Activated naive CD8-positive, alpha-beta T cell treated with anti-CD3 and anti-CD28 coated beads, Interleukin-2, amount 10 ng/mL, durations not matched to agents 7 days and 5 days (primary cell): ENCODE data around the gene FBN1. TPM values are rescaled to one million over a fixed set of nuclear protein-coding genes. Genes with fewer than 3 reads are reported as not detected.

ENCODE experiments used
- ATAC-seq: fragments of 150-1000 bp; cut with Tn5 transposase; one replicate; pipeline ENCODE4 v1.10.0; 2021; ENCODE audit warnings: low read depth, moderate library complexity
- POLR2A ChIA-PET: fragments of 350-600 bp; sonication (Branson Sonifier 250); formaldehyde crosslinking; loops from one replicate; lab custom pipeline; 2021; ENCODE audit warnings: antibody characterized with exemption; lab: Charles Lee
- DNase-seq: peaks from one replicate; pipeline ENCODE4 v3.0.0; 2021
- H3K27ac Mint-ChIP-seq: one replicate; pipeline ENCODE4 v1.8.0; 2022; ENCODE audit warnings: mild to moderate bottlenecking, mixed read lengths
- H3K27me3 Mint-ChIP-seq: one replicate; pipeline ENCODE4 v1.8.0; 2022; ENCODE audit warnings: mild to moderate bottlenecking, moderate library complexity, mixed read lengths
- H3K36me3 Mint-ChIP-seq: one replicate; pipeline ENCODE4 v1.8.0; 2021; ENCODE audit warnings: mild to moderate bottlenecking, mixed read lengths
- H3K4me1 Mint-ChIP-seq: one replicate; pipeline ENCODE4 v1.8.0; 2021; ENCODE audit warnings: mixed read lengths
- H3K4me3 Mint-ChIP-seq: one replicate; pipeline ENCODE4 v1.8.0; 2022; ENCODE audit warnings: mild to moderate bottlenecking, moderate library complexity, mixed read lengths
- H3K9me3 Mint-ChIP-seq: one replicate; pipeline ENCODE4 v1.8.0; 2021; ENCODE audit warnings: mixed read lengths
- total RNA-seq, 2 experiments: library from RNA; stranded (reverse); gene quantifications; one replicate each; pipeline ENCODE4 v1.2.3, GENCODE V29; 2021

FBN1 gene
- total RNA-seq, 2 experiments from 2014 or later, result 0.43 to 0.75 TPM

DNA sequence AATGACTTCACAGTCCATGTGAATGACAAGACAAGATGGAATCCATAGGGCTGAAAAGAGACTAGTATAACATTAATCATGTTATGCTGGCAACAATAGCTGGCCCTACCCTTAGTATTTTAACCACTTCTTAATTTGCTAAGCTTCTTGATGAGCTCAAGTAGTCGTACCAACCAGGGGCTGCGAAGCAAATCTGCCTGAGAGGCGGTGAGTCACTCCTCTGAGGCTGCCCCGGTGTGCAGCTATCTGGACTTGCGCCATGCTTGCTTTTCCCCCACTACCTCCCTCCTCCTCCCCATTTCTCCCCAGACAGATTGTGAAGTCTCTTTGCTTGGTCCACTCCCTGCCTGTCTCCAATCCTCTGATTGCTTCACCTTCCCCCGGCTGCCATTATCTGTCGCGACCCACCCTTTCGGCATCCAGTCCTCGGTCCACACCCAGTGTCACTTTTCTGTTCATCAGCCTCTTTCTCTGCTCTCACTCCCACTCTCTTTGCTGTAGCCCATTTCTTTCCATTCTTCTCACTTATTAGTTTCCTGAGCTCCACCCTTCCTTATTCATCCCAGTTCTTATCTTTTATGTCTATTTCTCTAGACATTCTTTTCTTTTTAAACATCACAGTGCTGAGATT is 271.6 kb downstream of the FBN1 start:
- H3K4me1 Mint-ChIP-seq, result no peaks in the 10 kb centered on the region
- POLR2A ChIA-PET, result no interaction called here
- H3K27me3 Mint-ChIP-seq, result peaks cover 20% of the 10 kb centered on the region
- H3K4me3 Mint-ChIP-seq, result no peak overlapping the region
- DNase-seq (no peak), ATAC-seq (no peak)
- no peak overlapping the region for H3K27ac Mint-ChIP-seq
- H3K9me3 Mint-ChIP-seq, result peaks cover 5% of the 10 kb centered on the region
- no peaks in the 10 kb centered on the region for H3K36me3 Mint-ChIP-seq

DNA sequence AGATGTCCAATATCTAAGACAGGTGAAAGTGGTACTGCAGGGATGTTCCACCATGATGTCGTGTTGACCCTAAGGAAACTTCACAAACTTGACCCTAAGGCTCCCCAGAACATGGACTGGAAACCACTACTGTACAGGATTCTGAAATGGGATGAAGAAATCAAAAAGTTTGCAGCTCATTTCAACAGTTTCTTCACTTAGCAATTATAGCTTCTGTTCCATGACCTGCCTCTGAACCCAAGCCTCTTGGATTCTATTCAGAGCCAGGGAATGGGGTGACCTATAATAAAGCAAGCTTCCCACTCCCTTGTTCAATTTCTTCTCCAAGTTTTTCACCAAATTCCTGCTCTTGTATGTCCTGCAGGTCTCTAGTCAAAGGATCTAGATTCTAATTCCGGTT is 273.5 kb downstream of the FBN1 start:
- Mint-ChIP-seq H3K4me1 (no peaks in the 10 kb centered on the region), H3K36me3 (no peaks in the 10 kb centered on the region), H3K9me3 (no peaks in the 10 kb centered on the region), H3K27ac (no peak overlapping the region), H3K4me3 (no peak overlapping the region), H3K27me3 (peaks cover 20% of the 10 kb centered on the region)
- ATAC-seq (no peak), DNase-seq (no peak)
- POLR2A ChIA-PET, result no interaction called here

DNA sequence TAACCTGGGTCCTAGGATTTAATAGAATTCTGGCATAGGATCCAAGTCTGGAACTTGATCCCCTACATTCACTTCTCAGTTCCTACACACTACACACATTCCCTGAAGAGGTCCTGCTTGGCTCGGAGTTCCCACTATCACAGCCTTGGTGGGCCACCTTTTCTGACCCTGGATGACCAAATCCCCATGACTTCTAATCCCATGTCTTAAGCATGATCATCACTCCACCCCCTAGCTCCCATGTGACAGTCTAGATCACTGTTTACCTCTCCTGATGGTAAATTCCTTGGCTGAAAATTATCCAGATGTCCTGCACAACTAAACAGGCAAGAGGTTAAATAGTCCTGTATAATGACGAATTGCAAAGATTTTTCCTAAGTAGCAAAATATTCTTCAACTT is 274.0 kb downstream of the FBN1 start:
- Mint-ChIP-seq H3K27ac (no peak overlapping the region), H3K9me3 (no peaks in the 10 kb centered on the region), H3K27me3 (peaks cover 22% of the 10 kb centered on the region), H3K4me1 (no peaks in the 10 kb centered on the region), H3K4me3 (no peak overlapping the region), H3K36me3 (no peaks in the 10 kb centered on the region)
- no peak for DNase-seq
- POLR2A ChIA-PET, result no interaction called here
- no peak for ATAC-seq

DNA sequence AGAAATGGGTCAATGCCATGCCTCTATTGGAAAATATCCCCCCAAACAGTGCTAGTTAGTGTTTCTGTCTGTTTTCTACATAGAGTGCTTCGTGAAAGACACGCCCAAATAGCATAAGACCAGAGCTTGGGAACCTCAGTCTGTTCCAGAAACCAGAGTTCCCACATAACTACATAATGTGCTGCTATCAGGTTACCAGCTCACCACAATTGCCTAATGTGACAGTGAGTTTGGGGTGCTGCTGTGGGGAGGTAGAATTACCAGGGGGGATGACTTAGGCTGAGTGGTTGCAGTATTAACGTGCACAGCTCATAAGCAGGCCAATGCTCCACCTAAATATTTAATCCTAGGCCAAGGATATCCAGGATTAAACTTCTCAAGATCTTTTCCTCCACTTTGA is 275.0 kb downstream of the FBN1 start:
- ATAC-seq (no peak), DNase-seq (no peak)
- no peaks in the 10 kb centered on the region for H3K4me1 Mint-ChIP-seq
- H3K9me3 Mint-ChIP-seq, result no peaks in the 10 kb centered on the region
- H3K36me3 Mint-ChIP-seq, result no peaks in the 10 kb centered on the region
- no peak overlapping the region for H3K27ac Mint-ChIP-seq
- POLR2A ChIA-PET, result no interaction called here
- no peak overlapping the region for H3K4me3 Mint-ChIP-seq
- H3K27me3 Mint-ChIP-seq, result peaks cover 21% of the 10 kb centered on the region

DNA sequence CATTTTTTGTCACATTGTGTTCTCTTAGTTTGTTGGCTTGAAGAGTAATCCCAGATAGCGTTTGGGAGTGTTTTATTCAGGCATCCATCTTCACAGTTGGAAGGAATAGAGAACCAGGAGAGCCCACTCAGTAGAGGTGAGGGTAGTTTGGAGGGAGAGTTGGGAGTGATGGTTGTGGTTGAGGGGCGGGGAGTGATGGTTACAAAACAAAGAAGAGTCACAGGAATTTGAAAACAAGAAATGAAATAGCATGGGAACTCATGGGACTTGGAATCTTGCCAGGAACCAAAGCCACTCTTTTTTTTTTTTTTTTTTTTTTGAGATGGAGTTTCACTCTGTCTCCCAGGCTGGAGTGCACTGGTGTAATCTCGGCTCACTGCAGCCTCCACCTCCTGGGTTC is 278.0 kb downstream of the FBN1 start:
- ATAC-seq (no peak), DNase-seq (no peak)
- Mint-ChIP-seq H3K27me3 (peaks cover 18% of the 10 kb centered on the region), H3K27ac (no peak overlapping the region), H3K36me3 (no peaks in the 10 kb centered on the region), H3K4me3 (no peak overlapping the region), H3K9me3 (no peaks in the 10 kb centered on the region), H3K4me1 (no peaks in the 10 kb centered on the region)
- POLR2A ChIA-PET, result no interaction called here

DNA sequence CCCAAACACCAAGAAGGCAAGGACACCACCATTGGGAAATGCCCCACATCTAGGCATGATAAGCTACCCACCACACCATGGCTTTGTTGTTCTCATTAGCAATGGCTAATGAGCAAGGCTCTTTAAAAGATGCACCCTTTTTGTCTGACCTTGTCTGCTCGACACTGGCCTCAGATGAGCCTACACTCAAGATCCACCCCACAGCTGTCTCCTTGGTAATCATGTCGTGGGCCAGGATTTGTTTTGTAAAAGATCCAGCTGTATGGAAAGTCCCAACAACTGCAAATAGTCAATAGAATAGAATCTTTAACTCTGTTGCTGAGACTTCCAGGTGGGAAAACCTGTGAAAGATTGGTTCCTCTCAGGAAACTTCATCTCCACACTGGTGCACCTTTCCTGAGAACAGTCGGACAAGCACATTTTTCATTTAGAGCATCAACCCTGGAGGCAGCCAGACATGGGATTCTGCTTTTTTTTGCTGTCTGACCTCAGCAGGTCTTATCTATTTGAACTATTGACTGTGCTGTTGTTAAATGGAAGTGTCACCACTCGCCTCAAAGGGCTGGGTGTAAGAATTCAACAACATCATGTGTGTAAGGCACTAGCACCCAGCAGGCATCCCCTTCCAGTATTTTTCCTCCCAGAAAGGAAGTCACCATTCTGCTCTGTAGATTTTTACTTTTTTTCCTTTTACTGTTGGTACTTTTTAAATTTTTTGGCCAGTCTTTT is 278.8 kb downstream of the FBN1 start:
- Mint-ChIP-seq H3K4me1 (no peaks in the 10 kb centered on the region), H3K9me3 (no peaks in the 10 kb centered on the region), H3K4me3 (no peak overlapping the region), H3K36me3 (no peaks in the 10 kb centered on the region), H3K27ac (no peak overlapping the region), H3K27me3 (peaks cover 18% of the 10 kb centered on the region)
- ATAC-seq (no peak), DNase-seq (no peak)
- POLR2A ChIA-PET, result no interaction called here

DNA sequence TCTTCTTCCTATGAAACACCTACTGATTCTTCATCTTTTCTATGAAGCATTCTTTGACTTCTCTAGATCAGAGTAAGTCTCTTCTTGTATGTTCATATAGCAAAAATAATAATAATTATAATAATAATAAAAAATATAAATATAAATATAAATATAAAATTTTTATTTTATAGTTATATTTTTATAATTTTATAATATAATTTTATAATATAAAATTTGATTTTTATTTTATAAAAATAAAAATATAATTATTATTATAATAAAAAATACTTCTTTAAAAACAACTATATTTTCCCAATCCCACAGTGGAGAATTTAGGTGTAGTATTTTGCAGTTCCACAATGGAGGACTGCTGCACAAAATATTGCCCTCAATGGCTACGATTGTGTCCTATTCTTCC is 279.9 kb downstream of the FBN1 start:
- ATAC-seq (no peak), DNase-seq (no peak)
- H3K27ac Mint-ChIP-seq, result no peak overlapping the region
- POLR2A ChIA-PET, result no interaction called here
- peaks cover 17% of the 10 kb centered on the region for H3K27me3 Mint-ChIP-seq
- H3K36me3 Mint-ChIP-seq, result no peaks in the 10 kb centered on the region
- H3K9me3 Mint-ChIP-seq, result no peaks in the 10 kb centered on the region
- H3K4me3 Mint-ChIP-seq, result no peak overlapping the region
- no peaks in the 10 kb centered on the region for H3K4me1 Mint-ChIP-seq

DNA sequence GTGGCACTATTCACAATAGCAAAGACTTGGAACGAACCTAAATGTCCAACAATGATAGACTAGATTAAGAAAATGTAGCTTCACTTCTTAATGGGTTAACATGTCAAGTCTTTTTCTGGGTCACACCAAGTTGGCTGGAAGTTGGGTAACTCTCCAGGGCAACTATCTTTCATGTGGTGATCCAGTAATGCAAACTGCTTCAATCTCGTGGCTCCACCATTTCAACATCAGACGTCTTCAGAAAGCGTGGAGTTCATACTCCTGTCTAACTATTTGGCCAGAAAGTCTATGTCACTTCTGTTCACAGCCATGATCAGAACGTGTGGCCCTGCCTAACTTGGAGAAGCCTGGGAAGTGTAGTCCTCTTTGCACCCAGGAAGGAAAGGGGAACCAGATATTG is 282.0 kb downstream of the FBN1 start:
- Mint-ChIP-seq H3K36me3 (no peaks in the 10 kb centered on the region), H3K27ac (no peak overlapping the region), H3K27me3 (peaks cover 13% of the 10 kb centered on the region), H3K4me3 (no peak overlapping the region), H3K4me1 (peaks cover 5% of the 10 kb centered on the region), H3K9me3 (no peaks in the 10 kb centered on the region)
- DNase-seq (no peak), ATAC-seq (no peak)
- POLR2A ChIA-PET, result no interaction called here

DNA sequence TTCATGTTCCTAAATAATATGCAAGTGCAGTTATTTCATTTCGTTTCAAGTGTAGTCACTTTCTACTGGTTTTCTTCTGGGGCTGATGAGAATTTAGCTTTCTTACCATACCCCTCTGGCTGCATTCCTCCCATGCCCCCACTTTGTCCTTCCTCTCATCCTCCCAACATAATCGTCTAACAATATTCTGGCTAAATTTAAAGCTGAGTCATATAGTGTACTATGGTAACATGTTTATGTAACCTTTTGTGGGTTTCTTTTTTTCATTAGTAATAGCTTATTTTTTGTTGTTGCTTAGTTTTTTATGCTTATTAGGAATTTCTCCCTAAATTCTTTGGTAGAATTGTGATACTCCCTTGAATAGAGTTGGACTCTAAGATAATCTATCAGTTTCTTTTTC is 283.8 kb downstream of the FBN1 start:
- Mint-ChIP-seq H3K4me3 (no peak overlapping the region), H3K4me1 (peaks cover 6% of the 10 kb centered on the region), H3K27me3 (peaks cover 12% of the 10 kb centered on the region), H3K9me3 (no peaks in the 10 kb centered on the region), H3K36me3 (no peaks in the 10 kb centered on the region), H3K27ac (no peak overlapping the region)
- POLR2A ChIA-PET, result no interaction called here
- DNase-seq (no peak), ATAC-seq (no peak)

DNA sequence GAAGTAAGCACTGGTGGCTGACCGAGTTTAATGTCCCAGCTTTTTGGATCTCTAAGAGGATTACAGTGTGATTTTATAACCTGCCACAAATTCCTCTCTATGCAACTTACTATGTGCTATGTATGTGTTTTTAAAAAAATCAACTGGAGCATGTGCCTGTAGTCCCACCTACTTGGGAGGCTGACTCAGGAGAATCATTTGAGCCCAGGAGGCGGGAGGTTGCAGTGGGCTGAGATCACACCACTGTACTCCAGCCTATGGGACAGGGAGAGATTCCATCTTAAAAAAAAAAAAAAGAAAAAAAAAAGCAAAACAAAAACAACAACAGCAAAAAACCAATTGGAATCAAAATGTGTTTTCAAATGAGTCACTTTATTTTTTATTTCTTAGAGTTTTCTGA is 284.7 kb downstream of the FBN1 start:
- Mint-ChIP-seq H3K27ac (no peak overlapping the region), H3K4me1 (peaks cover 6% of the 10 kb centered on the region), H3K27me3 (peaks cover 7% of the 10 kb centered on the region), H3K9me3 (no peaks in the 10 kb centered on the region), H3K4me3 (no peak overlapping the region), H3K36me3 (no peaks in the 10 kb centered on the region)
- POLR2A ChIA-PET, result no interaction called here
- no peak for DNase-seq
- no peak for ATAC-seq

Other genes with a start within 250 kb of the FBN1 start
- 10 to 100 TPM; 31.1 to 39.2 TPM for gene CEP152, start 165.4 kb upstream of the FBN1 start, total RNA-seq
- 10 to 100 TPM; 84.8 to 85.0 TPM for gene EID1, start 232.4 kb upstream of the FBN1 start, total RNA-seq